SHP77 treated with DMSO at 0.1 percent for 48 hours (cell line): ENCODE measurements around the gene SAMD11.
"Not testable (repeated sequence)": the region's sequence is repeated elsewhere in the genome, so short reads cannot be mapped to it uniquely, and the experiment has no call there.

Experiments
- DNase-seq: peaks from one replicate; lab custom pipeline; 2025; lab: John Stamatoyannopoulos, UW

Gene SAMD11

GRCh38 chr1:964691-965525 is 41.2 kb downstream of the SAMD11 start:
- no peak for DNase-seq

GRCh38 chr1:965526-966134 is 41.9 kb downstream of the SAMD11 start:
- DNase-seq = no peak

GRCh38 chr1:966135-966703 is 42.5 kb downstream of the SAMD11 start, which contains the start of gene PLEKHN1:
TSS of gene PLEKHN1 (plus strand) at chr1:966482. CDS start at chr1:966532, 50 bp downstream.
- no peak for DNase-seq

GRCh38 chr1:966704-967300 is 43.1 kb downstream of the SAMD11 start:
- DNase-seq = no peak

GRCh38 chr1:967466-968343 is 44.0 kb downstream of the SAMD11 start:
- DNase-seq = no peak

GRCh38 chr1:969260-969855 is 45.6 kb downstream of the SAMD11 start:
- no peak for DNase-seq

- DNase-seq = no peak
These were observed 46.7 kb downstream of the SAMD11 start for GRCh38 chr1:970242-970972.

GRCh38 chr1:970973-971730 is 47.4 kb downstream of the SAMD11 start:
- no peak for DNase-seq

GRCh38 chr1:971751-972506 is 48.2 kb downstream of the SAMD11 start:
- no peak for DNase-seq

- DNase-seq = no peak
These were observed 49.2 kb downstream of the SAMD11 start for GRCh38 chr1:972726-973458.

- DNase-seq = no peak
These were observed 50.0 kb downstream of the SAMD11 start for GRCh38 chr1:973459-974292.

- no peak for DNase-seq
These were observed 50.5 kb downstream of the SAMD11 start for GRCh38 chr1:974293-974640.

GRCh38 chr1:974687-975328 is 51.1 kb downstream of the SAMD11 start:
- DNase-seq = no peak

GRCh38 chr1:975365-975764 is 51.6 kb downstream of the SAMD11 start:
- no peak for DNase-seq

- peak; percentile 30 for DNase-seq
These were observed 52.4 kb downstream of the SAMD11 start for GRCh38 chr1:975896-976683.

- DNase-seq = not testable (repeated sequence)
These were observed 53.1 kb downstream of the SAMD11 start for GRCh38 chr1:976791-977190.
